A673 (cell line): ENCODE results near the gene NSUN2. TPM values are rescaled to one million over a fixed set of nuclear protein-coding genes. Genes with fewer than 3 reads are reported as not detected.

Source experiments
- BruUV-seq: library from RNA; stranded (reverse); fragments of 400-500 nt; replicated peaks from 2 replicates; lab custom pipeline; 2021; lab: Mats Ljungman, UMichigan
- CTCF ChIA-PET: fragments of 300-600 bp; sonication (Branson Sonifier 250); formaldehyde crosslinking; loops from one replicate; lab custom pipeline; 2022; ENCODE audit warnings: antibody characterized with exemption; lab: Charles Lee
- POLR2A ChIA-PET: fragments of 300-600 bp; sonication (Branson Sonifier 250); formaldehyde crosslinking; loops from one replicate; lab custom pipeline; 2022; ENCODE audit warnings: antibody characterized with exemption; ENCODE audit not compliant: low non-redundant PET; lab: Charles Lee
- DNase-seq: peaks from one replicate; pipeline ENCODE4 v3.0.0-alpha.2; 2015; ENCODE audit warnings: low spot score
- H3K27ac ChIP-seq: fragments of 200-600 bp; sonication (generic); 2 replicates; pipeline ENCODE4 v1.5.1; 2016; ENCODE audit warnings: mixed run types, low read depth, mild to moderate bottlenecking, mixed read lengths, antibody characterized with exemption, low read length; ENCODE audit not compliant: poor library complexity, severe bottlenecking
- H3K27me3 ChIP-seq: fragments of 200-600 bp; sonication (generic); replicated peaks from 2 replicates; pipeline ENCODE4 v1.6.1; 2017; ENCODE audit warnings: mixed run types, low read depth, mild to moderate bottlenecking, mixed read lengths, antibody characterized with exemption, low read length; ENCODE audit not compliant: insufficient read depth, poor library complexity
- H3K36me3 ChIP-seq: fragments of 200-600 bp; sonication (generic); 2 replicates; pipeline ENCODE4 v1.6.1; 2016; ENCODE audit warnings: mixed run types, mild to moderate bottlenecking, mixed read lengths, antibody characterized with exemption, low read length; ENCODE audit not compliant: insufficient read depth, poor library complexity, severe bottlenecking
- H3K4me1 ChIP-seq: fragments of 200-600 bp; sonication (generic); 2 replicates; pipeline ENCODE4 v1.6.1; 2017; ENCODE audit warnings: mixed run types, mild to moderate bottlenecking, mixed read lengths, antibody characterized with exemption, low read length; ENCODE audit not compliant: insufficient read depth, poor library complexity, severe bottlenecking
- H3K4me3 ChIP-seq: fragments of 200-600 bp; sonication (generic); 2 replicates; pipeline ENCODE4 v1.5.1; 2016; ENCODE audit warnings: low read depth, mixed run types, mild to moderate bottlenecking, mixed read lengths, low read length; ENCODE audit not compliant: poor library complexity, severe bottlenecking
- H3K9me3 ChIP-seq: fragments of 200-600 bp; sonication (generic); 2 replicates; pipeline ENCODE4 v1.6.1; 2016; ENCODE audit warnings: mixed run types, low read depth, mild to moderate bottlenecking, mixed read lengths, antibody characterized with exemption, low read length; ENCODE audit not compliant: poor library complexity, severe bottlenecking
- CTCF ChIP-seq: fragments of 300-800, 200-600 bp; sonication (generic); conservative IDR thresholded peaks from 2 replicates; pipeline ENCODE4 v1.5.1; 2017; ENCODE audit warnings: low read depth, mild to moderate bottlenecking, antibody characterized with exemption, low read length, moderate library complexity, mixed read lengths
- EZH2 ChIP-seq: fragments of 200-600 bp; sonication (generic); IDR thresholded peaks from 2 replicates; pipeline ENCODE4 v1.6.1; 2017; ENCODE audit warnings: borderline replicate concordance, low read depth, mild to moderate bottlenecking, mixed read lengths, antibody characterized with exemption, low read length; ENCODE audit not compliant: poor library complexity, severe bottlenecking
- intact Hi-C: fragments of 100-400 bp; cut with micrococcal nuclease; formaldehyde crosslinking; loops from one replicate; pipeline ENCODE4 v1.10.0; 2022; ENCODE audit not compliant: unreplicated experiment
- total RNA-seq: library from RNA; stranded (reverse); gene quantifications from 2 replicates; pipeline ENCODE4 v1.2.3, GENCODE V29; 2021

The NSUN2 gene
- total RNA-seq, 1 experiment from 2014 or later, result 111 TPM

- no peak for DNase-seq
- CTCF ChIA-PET, result no interaction called here
- no TSS peak for BruUV-seq
- H3K27me3 ChIP-seq, result no peaks in the 10 kb centered on the region
- H3K36me3 ChIP-seq, result peaks cover 44% of the 10 kb centered on the region
- H3K27ac ChIP-seq, result no peak overlapping the region
- intact Hi-C loops, result no loop called here
- peak overlapping the region; percentile 99 for H3K4me3 ChIP-seq
- H3K4me1 ChIP-seq, result peaks cover 7% of the 10 kb centered on the region
- H3K9me3 ChIP-seq, result no peaks in the 10 kb centered on the region
- POLR2A ChIA-PET, result no interaction called here
- no peak for TF ChIP-seq EZH2
- TF ChIP-seq CTCF, result no peak
Measured at GRCh38 chr5:6631441-6631840, 1.4 kb downstream of the NSUN2 start.

GRCh38 chr5:6626508-6626907 lies 6.3 kb downstream of the NSUN2 start:
- TF ChIP-seq CTCF (no peak), EZH2 (no peak)
- no TSS peak for BruUV-seq
- H3K27ac ChIP-seq, result no peak overlapping the region
- no peaks in the 10 kb centered on the region for H3K27me3 ChIP-seq
- ChIA-PET CTCF (no interaction called here), POLR2A (no interaction called here)
- peaks cover 88% of the 10 kb centered on the region for H3K36me3 ChIP-seq
- peaks cover 3% of the 10 kb centered on the region for H3K4me1 ChIP-seq
- H3K4me3 ChIP-seq, result no peak overlapping the region
- no peaks in the 10 kb centered on the region for H3K9me3 ChIP-seq
- DNase-seq, result no peak
- intact Hi-C loops, result no loop called here

- CTCF ChIA-PET, result no interaction called here
- no peak for TF ChIP-seq CTCF
- no peak for TF ChIP-seq EZH2
- DNase-seq, result no peak
- H3K36me3 ChIP-seq, result peaks cover 94% of the 10 kb centered on the region
- no TSS peak for BruUV-seq
- intact Hi-C loops, result no loop called here
- no peaks in the 10 kb centered on the region for H3K9me3 ChIP-seq
- no peak overlapping the region for H3K4me3 ChIP-seq
- H3K27ac ChIP-seq, result no peak overlapping the region
- POLR2A ChIA-PET, result no interaction called here
- no peaks in the 10 kb centered on the region for H3K27me3 ChIP-seq
- H3K4me1 ChIP-seq, result no peaks in the 10 kb centered on the region
Measured at GRCh38 chr5:6623941-6624340, 8.9 kb downstream of the NSUN2 start.
